Kidney (tissue), 14 donors: ENCODE measurements around the gene WRNIP1. TPM values are rescaled to one million over a fixed set of nuclear protein-coding genes. Genes with fewer than 3 reads are reported as not detected.

Experiments
- DNase-seq, 5 donors: peaks; one replicate each; pipeline ENCODE4 v3.0.0-alpha.2; 2013 to 2020
- FAIRE-seq: peaks from 2 replicates; lab custom pipeline; 2012; peaks lifted over from hg19 to GRCh38; lab: Jason Lieb, UNC
- H3K27ac ChIP-seq, 2 donors: one replicate each; pipeline ENCODE4 v1.7.0; 2013; ENCODE audit warnings: low read depth in 2 of 2, low read length in 2 of 2, inconsistent platforms in 1 of 2
- H3K27me3 ChIP-seq: one replicate; pipeline ENCODE4 v1.7.1; 2013; ENCODE audit warnings: low read length, inconsistent platforms; ENCODE audit not compliant: control insufficient read depth, insufficient read depth
- H3K36me3 ChIP-seq, 3 donors: one replicate each; pipeline versions ENCODE4 v1.7.0 to v1.7.1; 2013; ENCODE audit warnings: low read length in 3 of 3, control low read depth in 1 of 3, inconsistent platforms in 1 of 3; ENCODE audit not compliant: insufficient read depth in 3 of 3, control insufficient read depth in 2 of 3
- H3K4me1 ChIP-seq, 3 donors: one replicate each; pipeline versions ENCODE4 v1.7.0 to v1.7.1; 2013; ENCODE audit warnings: low read length in 3 of 3, inconsistent platforms in 1 of 3, low read depth in 1 of 3; ENCODE audit not compliant: control insufficient read depth in 2 of 3, insufficient read depth in 2 of 3
- H3K4me3 ChIP-seq, 3 donors: one replicate each; pipeline versions ENCODE4 v1.7.0 to v1.8.1; 2013; ENCODE audit warnings: low read length in 3 of 3, control low read depth in 1 of 3, inconsistent platforms in 1 of 3
- H3K9ac ChIP-seq, 3 donors: one replicate each; pipeline versions ENCODE4 v1.7.0 to v1.7.1; 2013; ENCODE audit warnings: low read length in 3 of 3, control low read depth in 1 of 3, inconsistent platforms in 1 of 3
- H3K9me3 ChIP-seq, 3 donors: one replicate each; pipeline versions ENCODE4 v1.7.0 to v1.7.1; 2013; ENCODE audit warnings: low read length in 3 of 3, control low read depth in 1 of 3, inconsistent platforms in 1 of 3; ENCODE audit not compliant: control insufficient read depth in 2 of 3, insufficient read depth in 1 of 3
- intact Hi-C: fragments of 100-400 bp; cut with DNase I; formaldehyde crosslinking; loops from one replicate; pipeline ENCODE4 v1.11.1; 2022
- polyA plus RNA-seq: library from polyadenylated mRNA; stranded (reverse); fragments of 350-450 nt; fragmentation: Illumina TruSeq; extraction: RNeasy Lipid Tissue Mini Kit (QIAGEN cat#74804); gene quantifications from one replicate; pipeline ENCODE4 v1.2.3, GENCODE V29; 2014; ENCODE audit warnings: low read depth, low replicate concordance; ENCODE audit not compliant: insufficient read depth
- total RNA-seq: library from RNA; stranded (reverse); fragmentation: NEBNext Ultra II Directional; extraction: Animal tissue kit (Norgen Biotek cat#: 25700); gene quantifications from one replicate; pipeline ENCODE4 v1.2.1, GENCODE V29; 2021
- TF ChIP-seq, protein P1 (sequence below): IDR thresholded peaks from 3 replicates; pipeline ENCODE4 v1.5.1; 2012; ENCODE audit warnings: mild to moderate bottlenecking, moderate library complexity, borderline replicate concordance; ENCODE audit not compliant: insufficient read depth; ENCODE audit errors: extremely low read depth
- donor health status: control.
- donor health status: control.
- donor health status: control.
- donor health status: control.
- donor health status: control.
- donor health status: DM: yes; HTN: yes; CAD: no.
- donor health status: Normal renal cell carcinoma (clear cell type).

Gene WRNIP1
- total and polyA plus RNA-seq, 2 donors from 2014 or later = 38.0 to 46.3 TPM

DNA sequence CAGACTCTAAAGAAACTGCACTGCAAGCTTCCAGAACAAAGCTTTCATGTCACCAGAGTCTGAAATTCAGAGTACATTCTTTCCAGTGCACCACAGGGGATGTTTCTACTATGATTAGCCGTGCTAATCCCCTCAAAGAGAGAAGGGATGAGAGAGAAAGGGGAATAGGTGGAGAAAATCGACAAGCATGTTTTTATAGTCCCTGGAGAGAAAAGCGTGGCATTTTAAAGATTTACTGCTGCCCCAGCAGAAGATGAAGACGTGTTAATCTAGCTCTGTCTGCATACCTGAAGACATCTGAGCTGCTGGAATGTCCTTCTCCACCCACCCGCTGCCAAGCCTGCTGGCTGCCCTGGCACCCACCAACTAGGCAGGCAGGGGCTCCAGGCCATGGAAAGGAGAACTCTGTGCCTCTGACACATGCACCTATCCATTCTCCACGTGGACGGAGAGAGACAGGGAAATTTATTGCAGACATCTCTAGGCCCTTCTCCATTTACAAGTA is 18.6 kb upstream of the WRNIP1 start:
- FAIRE-seq = no peak
- Histone ChIP-seq H3K9me3 (no peaks in the 10 kb centered on the region), H3K9ac (no peak overlapping the region), H3K27me3 (no peaks in the 10 kb centered on the region), H3K36me3 (no peaks in the 10 kb centered on the region), H3K4me1 (peaks cover 0 to 4% (median 0%) of the 10 kb centered on the region in 3 donors), H3K4me3 (no peak overlapping the region), H3K27ac (no peak overlapping the region)
- peak in 3 of 5 donors; percentile 56 to 68 (median 58) for DNase-seq
- TF ChIP-seq, protein P1, sequence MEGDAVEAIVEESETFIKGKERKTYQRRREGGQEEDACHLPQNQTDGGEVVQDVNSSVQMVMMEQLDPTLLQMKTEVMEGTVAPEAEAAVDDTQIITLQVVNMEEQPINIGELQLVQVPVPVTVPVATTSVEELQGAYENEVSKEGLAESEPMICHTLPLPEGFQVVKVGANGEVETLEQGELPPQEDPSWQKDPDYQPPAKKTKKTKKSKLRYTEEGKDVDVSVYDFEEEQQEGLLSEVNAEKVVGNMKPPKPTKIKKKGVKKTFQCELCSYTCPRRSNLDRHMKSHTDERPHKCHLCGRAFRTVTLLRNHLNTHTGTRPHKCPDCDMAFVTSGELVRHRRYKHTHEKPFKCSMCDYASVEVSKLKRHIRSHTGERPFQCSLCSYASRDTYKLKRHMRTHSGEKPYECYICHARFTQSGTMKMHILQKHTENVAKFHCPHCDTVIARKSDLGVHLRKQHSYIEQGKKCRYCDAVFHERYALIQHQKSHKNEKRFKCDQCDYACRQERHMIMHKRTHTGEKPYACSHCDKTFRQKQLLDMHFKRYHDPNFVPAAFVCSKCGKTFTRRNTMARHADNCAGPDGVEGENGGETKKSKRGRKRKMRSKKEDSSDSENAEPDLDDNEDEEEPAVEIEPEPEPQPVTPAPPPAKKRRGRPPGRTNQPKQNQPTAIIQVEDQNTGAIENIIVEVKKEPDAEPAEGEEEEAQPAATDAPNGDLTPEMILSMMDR = no peak
- intact Hi-C loops = loop anchor here (10.0 kb wide), 1 partner anchor 1152 kb away; no protein-coding TSS in a partner anchor

DNA sequence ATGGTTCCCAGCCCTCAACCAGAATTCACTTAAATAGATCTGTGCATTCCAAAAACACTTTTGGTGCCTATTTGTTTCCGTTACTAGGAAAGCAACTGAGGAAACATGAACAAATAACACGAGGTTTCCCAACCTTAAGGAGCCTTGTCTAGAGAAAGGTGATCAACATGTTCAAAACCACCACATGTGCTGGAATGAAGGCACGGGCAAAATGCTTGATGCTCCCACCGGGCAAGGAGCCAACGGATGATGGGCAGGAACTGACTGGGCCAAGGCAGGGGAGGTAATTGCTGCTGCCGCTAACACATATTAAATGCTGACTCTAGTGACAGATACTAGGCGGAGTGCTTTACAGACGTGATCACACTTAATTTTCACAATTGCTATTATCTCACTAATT is 17.0 kb upstream of the WRNIP1 start:
- no peak for FAIRE-seq
- TF ChIP-seq, protein P1 = no peak
- intact Hi-C loops = loop anchor here (10.0 kb wide), 1 partner anchor 1153 kb away; no protein-coding TSS in a partner anchor

DNA sequence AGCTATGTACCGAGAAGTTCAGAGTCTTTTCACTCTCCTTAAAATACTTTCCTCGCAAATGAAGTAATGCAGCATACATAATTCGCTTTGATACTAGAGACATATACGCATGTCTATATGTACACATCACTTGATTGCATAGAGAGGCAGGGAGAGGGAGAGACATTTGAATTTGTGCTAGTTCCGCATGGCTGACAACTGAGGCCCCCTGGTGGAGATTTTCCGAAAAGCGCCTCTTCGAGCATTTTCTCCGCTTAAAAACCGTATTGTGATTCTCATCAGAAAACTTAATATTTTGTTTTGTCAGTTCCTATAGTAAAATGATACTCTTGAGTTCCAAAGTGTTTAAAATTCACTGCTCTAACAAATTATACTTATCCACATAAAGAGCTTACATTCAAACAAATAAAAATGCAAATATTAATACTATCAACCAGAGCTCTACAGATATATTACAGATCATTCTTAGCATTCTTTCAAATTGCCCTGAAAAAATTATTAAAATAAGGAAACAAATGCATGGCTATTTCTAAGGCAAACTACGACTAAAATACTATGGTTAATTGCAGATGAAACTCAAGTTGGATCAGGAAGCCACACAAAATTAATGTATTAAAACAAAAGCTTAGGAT is 15.1 kb upstream of the WRNIP1 start:
- Histone ChIP-seq H3K4me3 (peak overlapping the region in 2 of 3 donors; percentile 1 to 14), H3K9me3 (no peaks in the 10 kb centered on the region), H3K9ac (no peak overlapping the region), H3K27me3 (no peaks in the 10 kb centered on the region), H3K36me3 (no peaks in the 10 kb centered on the region), H3K27ac (no peak overlapping the region), H3K4me1 (no peaks in the 10 kb centered on the region)
- TF ChIP-seq, protein P1 = peak; percentile 62
- DNase-seq = peak in 4 of 5 donors; percentile 59 to 81 (median 76)
- intact Hi-C loops = loop anchor here (10.0 kb wide), 1 partner anchor 1155 kb away; no protein-coding TSS in a partner anchor
- peak; percentile 84 for FAIRE-seq

More for the DNA sequence above, 17.0 kb upstream of the WRNIP1 start:
- Histone ChIP-seq H3K4me3 (no peak overlapping the region), H3K36me3 (no peaks in the 10 kb centered on the region), H3K9me3 (no peaks in the 10 kb centered on the region), H3K9ac (no peak overlapping the region), H3K4me1 (peaks cover 0 to 4% (median 0%) of the 10 kb centered on the region in 3 donors), H3K27me3 (no peaks in the 10 kb centered on the region), H3K27ac (no peak overlapping the region)
- DNase-seq = no peak
